Left kidney (tissue), 2 donors: ENCODE data around the gene PTPRU. TPM values are rescaled to one million over a fixed set of nuclear protein-coding genes. Genes with fewer than 3 reads are reported as not detected.

Experiments
- DNase-seq: peaks from one replicate; pipeline ENCODE4 v3.0.0-alpha.2; 2013
- polyA plus RNA-seq: library from polyadenylated mRNA; unstranded; fragments of 120-200 nt; gene quantifications from one replicate; pipeline ENCODE4 v1.2.1, GENCODE V29; 2013; ENCODE audit not compliant: insufficient read length

Gene PTPRU
- polyA plus RNA-seq, 1 donor: 13.1 TPM

DNA sequence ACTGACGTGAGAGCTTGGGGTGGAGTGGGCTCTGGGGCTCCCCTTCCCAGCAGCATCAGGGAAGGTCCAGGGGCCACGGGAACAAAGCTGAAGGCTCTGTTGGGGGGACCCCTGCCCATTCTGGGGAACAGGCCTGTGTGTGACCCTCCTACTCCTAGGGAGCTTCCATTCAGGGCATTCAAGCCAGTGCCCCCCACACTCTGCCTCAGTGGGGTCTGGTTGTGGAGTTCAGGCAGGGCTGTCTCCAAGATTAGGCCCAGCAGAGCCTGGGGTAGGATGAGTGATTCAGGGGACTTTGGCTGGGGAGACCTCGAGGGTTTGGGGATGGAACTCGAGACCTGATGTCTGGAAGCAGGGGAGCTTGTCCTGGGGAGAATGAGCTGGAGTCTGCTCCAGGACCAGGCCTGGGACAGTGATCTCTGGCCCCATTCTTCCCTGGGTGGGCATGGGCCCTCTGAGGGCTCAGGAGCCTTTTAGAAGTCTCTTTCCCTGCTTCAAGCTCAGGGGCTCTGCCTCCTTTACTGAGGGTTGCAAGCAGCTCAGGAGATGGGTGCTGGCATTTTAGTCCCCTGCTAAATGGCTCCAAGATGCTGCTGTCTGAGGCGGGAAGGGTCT lies 81.7 kb downstream of the PTPRU start:
- no peak for DNase-seq

DNA sequence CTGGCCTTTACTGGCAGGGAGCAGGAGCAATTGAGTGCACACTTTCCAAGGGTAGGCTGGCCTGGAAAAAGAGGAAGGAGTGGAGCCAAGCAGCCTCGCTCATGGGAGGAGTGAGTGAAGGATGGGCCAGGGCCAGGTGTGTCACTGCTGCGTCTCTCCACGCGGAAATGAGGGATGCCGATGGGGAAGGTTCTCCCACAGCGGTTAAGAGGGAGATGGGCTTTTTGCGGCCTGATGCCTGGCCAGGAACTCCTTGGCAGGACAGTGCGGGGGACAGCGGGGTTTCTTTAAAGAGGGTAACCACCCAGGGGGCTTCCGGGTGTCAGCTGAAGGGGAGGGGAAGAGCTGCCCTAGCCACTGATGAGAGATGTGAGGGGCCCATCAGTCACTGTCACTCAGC lies 82.4 kb downstream of the PTPRU start:
- no peak for DNase-seq

DNA sequence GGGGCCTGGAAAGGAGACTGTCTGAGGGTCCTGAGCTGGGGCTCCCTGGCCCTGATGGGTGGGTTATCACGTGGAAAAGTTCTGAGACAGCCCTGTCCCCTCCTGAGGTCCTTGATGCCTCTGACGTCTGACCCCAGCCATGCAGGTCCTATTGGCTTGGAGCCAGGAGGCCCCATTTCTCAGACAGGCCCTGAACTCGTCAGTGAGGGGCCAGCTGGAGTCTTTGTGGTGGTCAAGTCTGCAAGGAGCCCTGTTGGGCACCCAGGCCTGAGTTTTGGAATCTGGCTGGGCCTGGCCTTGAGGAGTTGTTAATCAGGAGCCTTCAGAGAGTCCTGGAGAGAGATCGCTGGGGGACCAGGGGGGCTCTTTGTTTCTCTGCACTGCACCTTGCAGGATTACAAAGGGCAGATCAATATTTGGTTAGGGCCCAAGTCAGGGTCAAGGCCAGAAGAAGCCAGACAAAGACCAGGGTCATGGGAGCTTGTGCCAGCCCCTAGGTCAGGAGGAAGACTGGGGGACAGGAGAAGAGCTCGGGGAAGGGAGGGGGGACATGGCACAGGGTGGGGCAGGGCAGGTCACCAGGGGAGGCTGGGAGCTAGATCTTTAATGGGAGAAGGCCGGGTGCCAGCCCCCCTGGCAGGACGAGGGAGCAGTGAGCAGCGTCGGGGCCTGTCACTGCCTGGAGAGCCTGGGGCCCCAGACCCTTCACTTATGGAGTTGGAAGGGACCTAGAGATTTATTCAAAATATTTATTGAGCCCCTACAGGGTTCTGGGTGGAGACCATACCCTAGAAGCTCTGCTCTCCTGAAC lies 83.2 kb downstream of the PTPRU start:
- no peak for DNase-seq

DNA sequence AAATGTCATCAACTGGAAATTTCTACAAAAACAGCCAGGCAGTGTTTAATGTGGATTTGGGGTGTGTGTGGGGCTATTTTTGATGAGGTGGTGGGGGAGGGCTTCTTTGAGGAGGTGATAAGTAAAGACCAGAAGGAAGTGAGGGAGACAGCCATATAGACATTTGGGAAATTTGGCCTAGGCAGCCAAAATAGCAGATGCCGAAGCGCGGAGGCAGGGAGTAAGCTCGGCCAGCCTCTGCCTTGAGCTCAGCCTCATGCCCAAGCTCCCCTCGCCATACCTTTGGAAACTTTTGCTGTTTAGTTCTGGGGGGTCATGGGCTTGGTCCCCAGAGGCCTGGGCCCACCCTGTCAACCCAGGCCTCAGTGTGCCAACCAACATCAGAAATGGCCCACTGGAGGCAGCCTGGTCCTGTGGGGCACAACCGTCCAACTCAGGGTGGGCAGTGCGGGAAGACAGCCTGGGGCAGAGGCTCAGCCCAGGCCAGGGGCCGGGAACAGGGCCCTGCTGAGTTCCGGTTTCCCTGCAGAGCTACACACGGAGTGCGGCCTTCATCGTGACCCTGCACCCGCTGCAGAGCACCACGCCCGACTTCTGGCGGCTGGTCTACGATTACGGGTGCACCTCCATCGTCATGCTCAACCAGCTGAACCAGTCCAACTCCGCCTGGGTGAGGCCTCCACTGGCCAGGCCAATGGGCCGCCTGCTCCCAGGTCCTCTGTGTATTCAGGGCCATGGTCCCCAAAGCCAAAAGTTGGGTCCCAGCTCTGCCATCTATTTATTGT lies 84.0 kb downstream of the PTPRU start:
- no peak for DNase-seq

DNA sequence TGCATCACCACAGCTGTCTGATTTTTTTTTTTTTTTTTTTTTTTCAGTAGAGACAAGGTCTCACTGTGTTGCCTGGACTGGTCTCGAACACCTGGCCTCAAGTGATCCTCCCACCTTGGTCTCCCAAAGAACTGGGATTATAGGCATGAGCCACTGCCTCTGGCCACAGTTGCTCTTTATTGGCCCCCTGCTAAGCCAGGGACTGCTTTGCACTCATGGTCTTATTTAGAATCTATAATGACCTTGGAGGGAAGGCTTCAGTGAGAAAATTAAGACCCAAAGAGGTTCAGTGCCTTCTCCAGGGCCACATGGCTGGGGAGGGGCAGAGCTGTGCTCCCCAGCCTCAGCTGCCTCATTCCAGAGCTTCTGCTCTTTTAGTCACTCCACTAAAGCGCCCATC lies 84.9 kb downstream of the PTPRU start:
- no peak for DNase-seq

DNA sequence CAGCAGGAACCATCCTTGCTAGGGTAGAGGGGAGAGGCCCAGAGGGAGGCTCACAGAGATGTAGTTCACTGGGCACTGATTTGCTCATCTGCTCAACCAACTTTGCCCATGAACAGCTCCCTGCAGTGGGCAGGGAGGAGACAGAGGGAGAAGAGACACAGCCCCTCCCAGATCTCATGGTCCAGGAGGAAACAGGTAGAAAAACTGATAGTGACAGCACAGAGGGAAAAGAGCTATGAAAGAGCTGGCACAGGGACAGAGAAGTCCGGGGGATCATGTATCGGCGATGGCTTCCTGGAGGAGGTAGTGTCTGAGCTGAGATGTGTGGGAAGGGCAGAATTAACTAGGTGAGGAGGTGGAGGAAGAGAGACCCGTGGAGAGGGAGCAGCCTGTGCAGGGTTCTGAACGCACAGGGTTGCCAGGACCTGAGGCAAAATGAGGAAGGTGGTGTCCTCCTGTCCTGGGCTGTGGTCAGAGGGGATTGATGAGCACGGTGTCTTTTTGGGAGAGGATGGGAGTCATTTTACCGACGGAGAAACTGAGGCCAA lies 85.9 kb downstream of the PTPRU start:
- no peak for DNase-seq

DNA sequence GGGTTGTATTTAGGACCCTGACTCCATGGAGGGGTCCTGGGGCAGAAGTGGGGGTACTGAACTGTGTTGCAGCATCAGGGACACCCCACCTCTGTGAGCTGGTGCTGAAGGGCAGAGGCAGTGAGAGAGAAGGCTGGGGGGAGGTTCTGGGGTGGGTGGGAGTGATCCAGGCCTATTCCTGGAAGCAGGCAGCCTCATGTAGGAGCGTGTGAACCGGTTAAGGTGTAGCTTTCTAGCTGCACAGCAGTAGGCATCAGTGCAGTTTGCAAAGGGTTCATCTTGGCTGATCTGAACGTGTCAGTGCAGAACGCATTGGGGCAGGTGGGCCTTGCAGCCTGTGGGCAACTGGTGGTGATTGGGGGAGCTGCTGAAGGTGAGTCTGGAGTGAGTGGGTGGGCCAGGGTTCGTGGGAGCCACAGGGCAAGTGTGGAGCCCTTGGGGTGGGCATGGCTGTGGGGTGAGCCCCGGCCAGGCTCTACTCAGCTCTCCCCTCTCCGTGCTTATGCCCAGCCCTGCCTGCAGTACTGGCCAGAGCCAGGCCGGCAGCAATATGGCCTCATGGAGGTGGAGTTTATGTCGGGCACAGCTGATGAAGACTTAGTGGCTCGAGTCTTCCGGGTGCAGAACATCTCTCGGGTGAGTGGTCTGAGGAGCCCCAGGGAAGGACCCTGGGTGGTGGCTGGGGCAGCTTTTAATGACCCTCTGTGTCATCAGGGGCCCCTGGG lies 86.7 kb downstream of the PTPRU start:
- no peak for DNase-seq

DNA sequence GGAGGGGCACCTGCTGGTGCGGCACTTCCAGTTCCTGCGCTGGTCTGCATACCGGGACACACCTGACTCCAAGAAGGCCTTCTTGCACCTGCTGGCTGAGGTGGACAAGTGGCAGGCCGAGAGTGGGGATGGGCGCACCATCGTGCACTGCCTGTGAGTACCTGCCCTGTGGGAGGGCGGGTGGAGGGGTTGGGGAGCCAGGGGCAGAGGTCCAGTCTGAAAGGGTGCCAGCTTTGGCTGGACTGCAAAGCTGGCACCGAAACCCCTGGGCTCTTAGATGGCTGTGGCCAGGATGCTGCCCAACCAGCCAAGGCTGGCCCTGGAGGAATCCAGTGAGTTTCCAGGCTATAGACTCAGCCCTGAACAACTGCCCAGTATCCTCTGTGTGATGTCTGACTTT lies 87.3 kb downstream of the PTPRU start:
- no peak for DNase-seq

DNA sequence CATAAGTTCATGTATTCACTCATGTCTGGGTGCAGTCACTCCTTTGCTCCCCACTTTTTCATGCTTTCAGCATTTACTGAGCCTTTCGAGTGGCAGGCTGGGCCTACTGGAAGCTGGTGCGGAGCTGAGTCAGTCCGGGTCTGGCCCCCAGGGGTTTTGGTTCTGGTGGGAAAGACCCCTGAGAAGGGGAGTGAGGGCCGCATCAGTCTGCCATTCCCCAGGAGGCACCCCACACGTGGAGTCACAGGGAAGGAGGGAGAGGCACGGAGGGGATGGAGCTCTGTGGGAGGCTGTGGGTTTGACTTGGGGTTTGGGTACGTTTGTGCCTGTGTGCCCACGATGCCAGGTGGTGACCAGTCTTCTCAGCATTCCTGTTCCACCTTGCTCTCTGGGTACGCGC lies 87.9 kb downstream of the PTPRU start:
- no peak for DNase-seq

DNA sequence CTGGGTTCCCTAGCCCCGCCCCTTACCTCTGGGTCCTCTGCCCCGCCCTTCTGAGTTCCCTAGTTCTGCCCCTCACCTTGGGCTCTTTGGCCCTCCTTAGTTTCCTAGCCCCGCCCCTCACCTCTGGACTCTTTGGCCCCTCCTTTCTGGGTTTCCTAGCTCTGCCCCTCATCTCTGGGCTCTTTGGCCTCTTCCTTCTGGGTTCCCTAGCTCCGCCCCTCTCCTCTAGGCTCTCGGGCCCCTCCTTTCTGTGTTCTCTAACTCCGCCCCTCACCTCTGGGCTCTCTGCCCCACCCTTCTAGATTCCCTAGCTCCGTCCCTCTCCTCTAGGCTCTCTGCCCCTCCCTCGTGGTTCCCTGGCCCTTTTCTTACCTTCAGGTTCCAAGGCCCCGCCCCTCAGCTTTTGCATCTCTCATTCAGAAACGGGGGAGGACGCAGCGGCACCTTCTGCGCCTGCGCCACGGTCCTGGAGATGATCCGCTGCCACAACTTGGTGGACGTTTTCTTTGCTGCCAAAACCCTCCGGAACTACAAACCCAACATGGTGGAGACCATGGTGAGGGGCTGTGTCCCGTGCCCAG lies 88.5 kb downstream of the PTPRU start:
- DNase-seq: peak; percentile 58

DNA sequence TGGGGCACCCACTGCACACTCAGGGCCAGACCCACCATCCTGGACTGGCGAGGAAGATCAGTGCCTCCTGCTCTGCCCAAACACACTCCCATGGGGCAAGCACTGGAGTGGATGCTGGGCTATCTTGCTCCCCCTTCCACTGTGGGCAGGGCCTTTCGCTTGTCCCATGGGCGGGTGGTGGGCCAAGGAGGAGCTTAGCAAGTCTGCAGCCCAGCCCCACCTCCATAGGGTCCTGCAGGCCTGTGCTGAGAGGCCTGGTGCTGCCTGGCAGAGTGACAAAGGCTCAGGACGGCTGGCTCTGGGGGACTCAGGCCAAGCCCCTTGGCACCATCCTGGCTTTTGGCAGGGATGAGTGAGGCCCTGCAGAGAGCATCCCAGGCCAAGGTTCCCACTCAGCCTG lies 89.4 kb downstream of the PTPRU start:
- DNase-seq: no peak

DNA sequence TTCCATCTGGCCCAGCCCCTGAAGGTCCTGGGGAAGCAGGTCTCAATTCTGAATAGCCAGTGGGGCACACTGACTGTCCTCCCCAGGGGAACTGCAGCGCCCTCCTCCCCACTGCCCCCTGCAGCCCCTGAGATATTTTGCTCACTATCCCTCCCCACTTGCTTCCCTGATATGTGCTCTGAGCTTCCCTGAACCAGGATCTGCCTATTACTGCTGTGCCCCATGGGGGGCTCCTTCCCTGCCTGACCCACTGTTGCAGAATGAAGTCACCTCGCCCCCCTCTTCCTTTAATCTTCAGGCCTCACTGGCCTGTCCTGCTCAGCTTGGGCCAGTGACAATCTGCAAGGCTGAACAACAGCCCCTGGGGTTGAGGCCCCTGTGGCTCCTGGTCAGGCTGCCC lies 89.8 kb downstream of the PTPRU start:
- no peak for DNase-seq

DNA sequence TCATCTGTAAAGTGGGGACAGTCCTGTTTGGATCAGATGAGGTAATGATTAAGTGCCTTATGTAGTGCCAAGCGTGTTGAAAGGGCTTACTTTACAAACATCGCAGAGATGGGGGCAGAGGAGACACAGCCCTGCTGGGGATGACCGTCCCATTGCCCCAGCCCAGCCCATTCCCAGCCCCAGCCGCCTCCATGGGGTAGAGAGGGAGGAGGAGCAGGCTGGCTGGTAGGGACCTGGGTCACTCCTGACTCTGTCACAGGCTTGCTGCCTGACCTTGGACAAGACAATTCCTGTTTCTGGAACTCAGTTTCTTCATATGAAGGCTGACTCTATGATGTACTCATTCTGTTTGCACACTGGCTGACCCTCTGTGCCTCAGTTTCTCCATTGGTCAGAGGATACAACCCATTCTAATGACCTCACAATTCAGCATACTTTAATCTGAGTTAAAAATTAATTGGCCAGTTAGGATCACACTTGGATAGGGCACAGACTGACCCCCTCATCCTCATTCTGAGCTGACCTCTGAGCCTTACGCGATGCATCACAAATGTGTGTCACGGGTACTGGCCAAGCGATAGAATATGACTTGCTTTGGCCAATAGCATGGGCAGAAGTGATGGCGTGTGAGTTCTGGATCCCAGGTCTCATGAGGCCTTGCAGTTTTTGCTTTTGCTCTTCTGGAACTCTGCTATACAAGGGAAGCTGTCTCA lies 91.1 kb downstream of the PTPRU start:
- DNase-seq: no peak

DNA sequence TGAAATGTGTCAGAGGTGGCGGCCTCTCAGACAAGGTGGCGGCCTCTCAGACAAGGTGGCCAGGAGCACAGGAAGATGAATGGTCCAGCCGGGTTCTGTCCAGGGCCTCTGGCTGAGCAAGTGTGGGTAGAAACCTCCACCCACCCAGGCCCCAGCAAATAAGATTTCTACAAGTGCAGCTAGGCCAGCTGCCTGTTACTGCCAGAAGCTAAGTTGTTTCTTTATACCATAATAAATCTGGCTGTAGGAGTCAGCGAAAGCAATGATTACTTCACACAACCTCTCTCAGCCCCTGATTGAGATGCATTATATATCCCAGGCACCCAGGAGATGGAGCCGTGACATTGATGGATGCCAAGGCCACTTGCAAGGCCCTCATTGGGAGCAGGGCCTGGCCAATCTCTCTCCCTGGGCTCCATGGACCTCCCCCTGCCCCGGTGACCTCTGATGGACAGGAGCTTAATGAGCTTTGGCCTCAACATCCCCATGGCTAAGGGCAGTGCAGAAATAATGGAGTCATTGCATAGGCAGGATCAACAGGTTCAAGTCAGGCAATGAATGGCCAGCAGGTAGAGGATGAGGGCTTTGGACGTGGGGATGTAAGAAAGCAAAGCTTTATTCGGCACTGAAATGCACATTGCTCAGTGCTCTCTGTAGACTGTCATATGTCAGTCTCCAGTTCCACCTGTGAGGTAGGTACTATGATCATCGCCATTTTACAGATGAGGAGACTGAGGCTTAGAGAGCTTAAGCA lies 92.9 kb downstream of the PTPRU start:
- DNase-seq: no peak

DNA sequence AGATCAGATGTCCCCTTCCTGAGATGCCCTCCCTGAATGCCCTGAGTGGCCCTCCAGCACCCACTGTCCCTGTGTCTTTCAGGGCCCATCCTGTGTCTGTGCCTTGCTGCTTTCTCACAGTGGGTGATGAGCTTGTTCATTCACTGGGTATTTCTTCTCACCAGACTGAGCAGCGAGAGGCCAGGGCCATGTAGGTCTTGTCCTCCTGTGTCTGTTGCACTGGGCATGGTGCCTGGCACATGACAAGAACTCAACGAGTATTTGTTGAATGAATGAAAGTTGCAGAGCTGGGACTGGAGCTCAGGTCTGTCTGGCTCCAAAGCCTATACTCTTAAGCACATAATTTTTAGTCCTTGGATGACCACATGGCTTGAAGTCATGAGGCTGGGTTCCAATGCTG lies 93.8 kb downstream of the PTPRU start:
- no peak for DNase-seq

DNA sequence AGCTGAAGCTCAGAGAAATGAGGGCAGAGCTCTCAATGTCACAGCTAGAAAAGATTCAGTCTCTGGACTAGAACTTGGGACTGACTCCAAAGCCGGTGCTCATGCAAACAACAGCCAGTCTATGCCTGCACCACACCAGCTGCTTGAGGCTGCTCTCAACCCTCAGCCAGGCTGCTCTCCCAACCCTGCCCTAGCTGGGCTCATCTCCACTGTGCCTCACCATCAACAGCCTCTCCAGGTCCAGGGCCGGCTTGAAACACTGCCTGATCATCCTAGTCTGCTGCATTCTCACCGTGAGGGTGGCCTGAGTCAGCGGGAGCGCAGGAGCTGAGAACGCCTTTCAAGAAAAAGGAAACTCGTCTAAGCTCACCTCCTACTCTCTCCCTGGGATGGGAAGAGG lies 94.5 kb downstream of the PTPRU start:
- no peak for DNase-seq

DNA sequence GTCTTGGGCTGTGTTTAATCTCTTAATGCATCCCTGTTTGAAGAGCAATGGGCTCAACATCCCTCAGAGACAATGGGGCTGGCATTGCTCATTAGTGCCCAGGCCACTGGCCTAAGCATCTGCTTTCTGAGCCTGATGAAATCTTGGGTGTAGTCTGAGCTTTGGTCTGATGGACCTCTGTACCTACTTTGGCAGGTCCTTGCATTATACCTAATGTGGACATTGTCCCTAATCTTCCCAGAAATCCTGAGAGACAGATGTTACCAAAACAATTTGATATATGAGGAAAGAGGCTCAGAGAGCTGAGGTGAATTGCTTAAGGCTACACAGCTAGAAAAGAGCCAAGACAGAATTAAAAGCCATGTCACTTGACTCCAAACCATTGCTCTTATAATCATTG lies 95.0 kb downstream of the PTPRU start:
- DNase-seq: no peak

DNA sequence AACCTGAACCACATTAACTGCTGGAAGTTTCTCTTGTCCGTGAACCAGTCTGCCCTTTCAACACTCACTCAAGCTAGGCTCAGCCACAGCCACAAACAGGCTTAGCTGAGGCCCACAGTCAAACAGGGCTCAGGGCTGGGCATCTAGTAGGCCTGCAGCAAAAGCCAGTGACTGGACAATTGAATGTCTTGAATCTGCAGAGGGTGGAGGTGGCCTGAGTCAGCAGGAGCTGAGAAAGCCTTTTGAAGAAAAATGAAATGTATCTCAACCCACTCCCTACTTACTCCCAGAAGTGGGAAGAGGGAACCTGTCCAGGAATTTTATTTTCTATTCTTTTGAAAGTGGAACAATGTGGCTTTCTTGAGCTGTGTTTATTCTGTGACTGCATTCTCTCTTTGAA lies 95.4 kb downstream of the PTPRU start:
- DNase-seq: no peak

DNA sequence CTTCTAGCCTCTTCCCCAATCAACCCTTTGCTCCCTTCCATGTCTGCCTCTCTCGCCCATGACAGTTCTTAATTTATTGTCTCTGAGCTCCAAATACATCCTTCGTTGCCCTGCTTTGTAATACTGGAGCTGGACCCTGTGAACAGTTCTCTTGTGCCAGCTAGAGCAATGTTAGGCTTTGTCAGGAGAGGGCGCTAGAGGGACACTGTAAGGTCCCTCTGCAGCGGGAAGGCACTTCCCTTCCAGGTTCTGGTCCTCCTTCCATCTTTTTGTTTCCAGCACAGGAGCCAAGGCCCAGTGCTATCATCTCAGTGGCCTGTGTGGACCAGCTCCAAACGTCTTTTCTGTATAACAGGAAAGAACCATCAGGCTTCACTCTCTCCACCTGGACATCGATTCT lies 95.9 kb downstream of the PTPRU start:
- DNase-seq: no peak

DNA sequence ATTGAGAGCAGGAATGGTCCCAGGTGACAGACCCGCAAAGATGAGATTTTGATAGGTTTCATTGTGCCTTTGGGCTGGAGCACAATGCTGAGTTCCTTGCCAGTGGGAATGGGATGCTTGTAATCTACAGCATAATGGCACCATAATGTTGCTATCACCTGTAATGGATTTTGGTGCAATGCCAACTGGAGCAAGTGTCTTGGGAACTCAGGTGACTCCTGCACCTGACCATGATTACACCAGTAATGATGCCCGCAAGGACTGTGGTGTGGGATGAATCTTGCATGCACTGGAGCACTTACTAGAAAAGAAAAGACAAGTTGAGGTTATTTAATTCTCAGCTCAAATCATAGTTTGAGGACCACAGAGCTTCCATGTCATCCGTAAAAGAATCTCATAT lies 96.7 kb downstream of the PTPRU start:
- no peak for DNase-seq
